ENCODE results near the gene SPATA3.
A peak's percentile ranks its signal among the peaks of the same experiment; 100 is the strongest.
"Not testable (repeated sequence)": the region's sequence is repeated elsewhere in the genome, so short reads cannot be mapped to it uniquely, and the experiment has no call there.

The SPATA3 gene

GRCh38 chr2:231016566-231017230 is 20.8 kb downstream of the SPATA3 start:
- intact Hi-C loops (cut with DNase I), result no loop called here
- DNase-seq, result no peak

DNA sequence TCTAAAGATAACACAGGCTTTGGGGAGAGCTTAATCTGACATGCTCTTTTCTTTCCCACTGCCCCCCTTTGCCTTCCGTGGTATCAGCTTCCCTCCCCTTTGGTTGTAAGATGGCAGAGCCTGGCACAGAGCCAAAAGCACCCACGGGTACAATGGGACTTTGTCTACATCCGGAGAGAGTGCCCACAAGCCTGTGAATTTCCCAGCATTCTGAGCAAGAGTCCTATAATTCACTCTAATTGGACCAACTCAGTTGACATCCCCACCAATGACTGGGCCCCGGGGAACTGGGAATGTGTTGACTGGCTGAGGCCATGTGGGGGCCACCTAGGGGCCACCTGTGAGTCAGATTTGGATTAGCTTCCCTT is 21.3 kb downstream of the SPATA3 start:
- DNase-seq, result peak; percentile 69 to 98 (median 84)
- intact Hi-C loops (cut with DNase I), result no loop called here

- DNase-seq, result no peak
- intact Hi-C loops (cut with DNase I), result no loop called here
Measured at GRCh38 chr2:231018184-231018583, 22.3 kb downstream of the SPATA3 start.

GRCh38 chr2:231025059-231025458 is 29.1 kb downstream of the SPATA3 start:
- intact Hi-C loops (cut with DNase I); DNase-seq: not testable (repeated sequence)

DNA sequence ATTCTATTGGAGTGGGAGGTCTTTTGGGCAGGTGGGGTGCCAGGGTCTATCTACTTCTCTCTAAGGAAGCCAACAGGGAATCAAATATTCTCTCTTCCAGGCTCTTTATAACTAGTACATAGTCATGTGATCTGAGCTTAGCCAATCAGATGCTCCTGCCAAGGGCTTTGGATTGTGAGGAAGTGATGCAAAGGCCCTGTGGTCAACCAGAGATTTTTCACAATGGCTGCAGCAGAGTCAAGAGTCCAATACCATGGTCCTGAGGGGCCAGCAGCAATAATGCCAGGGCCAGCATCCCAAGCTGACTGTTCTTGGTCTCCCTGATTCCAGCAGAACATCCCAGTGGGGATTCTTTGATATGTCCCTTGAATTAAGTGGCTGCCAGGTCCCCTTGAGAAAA is 33.0 kb downstream of the SPATA3 start:
- no peak for DNase-seq
- intact Hi-C loops (cut with DNase I), result no loop called here

GRCh38 chr2:231029563-231029962 is 33.6 kb downstream of the SPATA3 start:
- peak in 1 of 10 donors; percentile 37 for DNase-seq
- intact Hi-C loops (cut with DNase I), result no loop called here

- intact Hi-C loops (cut with DNase I), result no loop called here
- DNase-seq, result no peak
Measured at GRCh38 chr2:231030725-231031124, 34.8 kb downstream of the SPATA3 start.

GRCh38 chr2:231032575-231033140 is 36.7 kb downstream of the SPATA3 start:
- no peak for DNase-seq
- intact Hi-C loops (cut with DNase I), result no loop called here

DNA sequence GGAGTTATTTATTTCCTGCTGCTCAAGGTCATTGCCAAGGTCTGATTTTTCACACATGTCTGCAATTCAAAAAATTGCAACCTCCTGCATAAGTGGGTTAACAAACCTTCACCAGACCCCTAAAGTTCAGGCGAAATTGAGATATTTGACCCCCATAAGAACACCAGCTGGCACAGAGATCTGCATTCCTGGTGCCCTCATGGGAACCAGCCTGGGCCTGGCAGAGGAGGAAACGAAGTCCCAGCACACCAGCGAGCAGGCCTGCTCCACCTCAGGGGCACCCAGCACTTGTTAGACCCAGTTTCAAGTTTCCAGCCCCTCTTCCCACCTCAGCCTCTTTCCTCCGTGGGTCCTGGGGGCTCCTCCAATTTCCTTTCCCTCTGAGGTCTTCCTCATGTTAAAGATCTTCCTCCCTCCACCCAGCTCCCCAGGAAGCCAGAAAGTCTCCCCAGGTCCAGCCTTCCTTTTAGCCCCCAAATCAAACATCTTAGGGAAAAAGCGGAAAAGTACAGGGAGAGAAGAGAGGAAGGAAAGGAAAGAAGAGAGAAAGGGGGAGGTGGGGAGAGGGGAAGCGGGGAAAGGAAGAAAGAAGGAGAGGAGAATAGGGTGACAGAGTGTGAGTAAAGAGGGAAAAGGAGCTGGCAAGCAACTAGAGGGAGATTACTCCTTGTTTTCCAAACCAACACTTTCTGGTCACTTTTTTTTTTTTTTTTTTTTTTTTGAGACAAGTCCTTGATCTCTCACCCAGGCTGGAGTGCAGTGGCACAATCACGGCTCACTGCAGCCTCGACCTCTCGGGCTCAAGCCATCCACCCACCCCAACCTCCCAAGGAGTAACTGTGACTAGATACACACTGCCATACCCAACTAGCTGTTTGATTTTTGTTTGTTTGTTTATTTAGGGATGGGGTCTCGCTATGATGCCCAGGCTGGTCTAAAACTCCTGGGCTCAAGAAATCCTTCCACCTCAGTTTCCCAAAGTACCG is 37.5 kb downstream of the SPATA3 start:
- intact Hi-C loops (cut with DNase I), result no loop called here

DNA sequence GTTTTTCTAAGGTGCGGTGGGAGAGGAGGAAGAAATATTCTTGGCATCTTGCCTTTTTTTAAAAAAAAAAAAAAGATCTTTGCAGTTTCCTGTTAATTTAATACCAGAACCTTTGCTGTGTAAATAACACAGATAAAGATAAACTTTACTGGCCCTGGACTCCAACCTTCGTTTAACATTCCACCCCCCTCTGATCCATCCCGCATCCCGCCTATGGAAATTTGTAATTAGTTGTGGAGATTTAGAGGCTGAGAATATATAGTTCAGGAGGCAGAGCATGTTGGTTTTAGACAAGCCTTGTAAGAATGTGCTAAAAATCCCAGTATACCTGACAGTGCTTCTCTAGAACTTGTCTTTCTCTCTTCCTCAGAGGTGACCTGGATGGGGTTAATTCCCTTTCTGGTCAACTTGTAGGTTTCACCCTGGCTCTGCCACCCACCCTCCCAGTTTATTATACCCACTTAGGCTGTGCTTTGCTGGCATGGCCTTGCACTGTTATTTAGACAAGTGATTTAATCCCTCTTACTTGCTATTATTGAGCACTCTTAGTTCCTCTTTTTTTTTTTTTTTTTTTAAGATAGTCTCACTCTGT is 38.5 kb downstream of the SPATA3 start:
- DNase-seq, result no peak
- intact Hi-C loops (cut with DNase I), result no loop called here

More for the DNA sequence above, 37.5 kb downstream of the SPATA3 start:
- DNase-seq, result no peak

- DNase-seq, result no peak
- intact Hi-C loops (cut with DNase I), result no loop called here
Measured at GRCh38 chr2:231036131-231036530, 40.2 kb downstream of the SPATA3 start.

DNA sequence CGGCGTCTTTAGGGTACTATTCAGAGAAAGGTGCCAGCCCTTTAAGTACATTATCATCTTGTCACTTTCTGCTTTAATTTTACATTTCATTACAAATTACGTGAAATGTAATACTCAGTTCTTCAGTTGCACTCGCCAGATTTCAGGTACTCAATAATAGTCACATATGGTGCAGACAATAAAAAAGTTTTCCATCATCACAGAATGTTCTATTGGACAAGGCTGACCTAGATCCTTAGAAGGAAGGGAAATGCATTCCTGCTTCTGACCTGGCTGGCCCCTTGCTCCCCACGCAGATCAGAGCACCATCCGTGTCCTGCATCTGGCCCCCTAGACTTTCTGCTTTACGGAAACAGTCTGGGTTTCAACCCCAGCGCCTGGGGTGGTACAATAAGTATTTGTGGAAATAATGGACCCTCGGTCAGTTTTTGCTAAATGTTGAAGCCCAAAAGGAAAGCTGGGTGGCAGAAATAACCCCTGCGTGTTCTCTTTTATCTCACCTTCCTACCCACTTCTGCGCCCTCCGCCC is 40.7 kb downstream of the SPATA3 start:
- intact Hi-C loops (cut with DNase I), result no loop called here
- no peak for DNase-seq

- intact Hi-C loops (cut with DNase I), result no loop called here
- DNase-seq, result peak in 2 of 10 donors; percentile 42 to 87
Measured at GRCh38 chr2:231037202-231037730, 41.3 kb downstream of the SPATA3 start, which contains the start of gene C2orf72. TSS of gene C2orf72 (plus strand) at chr2:231037523. CDS start at chr2:231037566, 43 bp downstream.

DNA sequence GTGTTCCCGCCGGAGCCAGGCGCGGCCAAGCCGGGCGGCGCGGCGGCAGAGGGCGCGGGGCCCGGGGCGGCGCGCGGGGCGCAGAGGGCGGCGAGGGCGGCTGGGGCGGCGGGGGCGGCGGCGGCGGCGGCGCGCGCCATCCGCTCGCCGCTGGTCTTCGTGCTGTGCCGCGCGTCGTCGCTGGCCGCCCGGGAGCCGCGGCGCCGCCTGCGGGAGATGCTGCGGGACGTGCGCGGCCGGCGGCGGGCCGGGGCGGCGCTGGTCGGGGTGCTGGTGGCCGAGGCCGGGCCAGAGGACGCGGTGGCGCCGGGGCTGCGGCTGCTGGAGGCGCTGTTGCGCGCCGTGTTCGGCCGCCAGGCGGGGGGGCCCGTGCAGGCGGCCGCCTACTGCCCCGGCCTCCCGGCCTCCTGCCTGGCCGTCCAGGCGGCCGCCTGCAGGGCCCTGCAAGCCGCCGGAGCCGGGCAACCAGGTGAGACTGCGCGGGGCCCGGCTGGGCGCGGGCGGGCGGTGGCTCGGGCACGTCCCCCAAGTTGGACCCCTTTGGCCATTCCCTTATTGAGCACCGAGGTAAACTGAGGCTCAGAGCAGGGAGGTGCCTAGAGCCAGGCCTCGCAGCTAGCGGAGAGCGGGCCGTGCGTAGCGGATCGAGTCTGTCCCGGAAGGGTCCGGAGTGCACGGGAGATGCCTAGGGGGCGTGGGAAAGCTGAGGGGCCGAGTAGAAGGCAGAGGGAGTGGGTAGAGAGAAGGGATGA is 42.0 kb downstream of the SPATA3 start:
- DNase-seq, result peak in 8 of 10 donors; percentile 49 to 95 (median 72)
- intact Hi-C loops (cut with DNase I), result no loop called here

- peak in 1 of 10 donors; percentile 84 for DNase-seq
- intact Hi-C loops (cut with DNase I), result no loop called here
Measured at GRCh38 chr2:231038483-231039293, 42.8 kb downstream of the SPATA3 start.

- no peak for DNase-seq
- intact Hi-C loops (cut with DNase I), result no loop called here
Measured at GRCh38 chr2:231039294-231039664, 43.4 kb downstream of the SPATA3 start.

GRCh38 chr2:231039821-231040364 is 44.0 kb downstream of the SPATA3 start:
- intact Hi-C loops (cut with DNase I), result no loop called here
- no peak for DNase-seq

GRCh38 chr2:231041061-231041689 is 45.3 kb downstream of the SPATA3 start:
- no peak for DNase-seq
- intact Hi-C loops (cut with DNase I), result no loop called here
